Liver (tissue), 9 donors: ENCODE measurements around the gene SLIRP. TPM values are rescaled to one million over a fixed set of nuclear protein-coding genes. Genes with fewer than 3 reads are reported as not detected.

Experiments used
- DNase-seq: peaks from one replicate; pipeline ENCODE4 v3.0.0-alpha.2; 2017; ENCODE audit warnings: low spot score
- H3K27ac ChIP-seq, 2 donors: one replicate each; pipeline ENCODE4 v1.7.0; 2013; ENCODE audit warnings: inconsistent platforms in 2 of 2, low read length in 2 of 2, control low read depth in 1 of 2, low read depth in 1 of 2, mild to moderate bottlenecking in 1 of 2
- H3K27me3 ChIP-seq, 4 donors: one replicate each; pipeline versions ENCODE4 v1.6.1 to v1.7.0; 2013; ENCODE audit warnings: low read length in 3 of 4, inconsistent platforms in 1 of 4, mild to moderate bottlenecking in 1 of 4, moderate library complexity in 1 of 4; ENCODE audit not compliant: control insufficient read depth in 4 of 4, insufficient read depth in 4 of 4
- H3K36me3 ChIP-seq, 4 donors: one replicate each; pipeline versions ENCODE4 v1.6.1 to v1.7.0; 2013; ENCODE audit warnings: low read length in 3 of 4, mild to moderate bottlenecking in 3 of 4, low read depth in 1 of 4, moderate library complexity in 1 of 4; ENCODE audit not compliant: control insufficient read depth in 4 of 4, insufficient read depth in 3 of 4
- H3K4me1 ChIP-seq, 4 donors: one replicate each; pipeline versions ENCODE4 v1.6.1 to v1.7.0; 2013; ENCODE audit warnings: low read length in 3 of 4, mild to moderate bottlenecking in 3 of 4, moderate library complexity in 1 of 4; ENCODE audit not compliant: control insufficient read depth in 4 of 4, insufficient read depth in 4 of 4
- H3K4me3 ChIP-seq, 3 donors: one replicate each; pipeline versions ENCODE4 v1.6.1 to v1.7.0; 2013; ENCODE audit warnings: low read length in 3 of 3, control low read depth in 1 of 3, low read depth in 1 of 3, mild to moderate bottlenecking in 1 of 3
- H3K9ac ChIP-seq, 2 donors: one replicate each; pipeline ENCODE4 v1.7.0; 2013; ENCODE audit warnings: low read length in 2 of 2, mild to moderate bottlenecking in 2 of 2, moderate library complexity in 2 of 2, control low read depth in 1 of 2, low read depth in 1 of 2
- H3K9me3 ChIP-seq, 4 donors: one replicate each; pipeline versions ENCODE4 v1.6.1 to v1.7.0; 2013; ENCODE audit warnings: low read length in 3 of 4; ENCODE audit not compliant: control insufficient read depth in 4 of 4
- ATF3 ChIP-seq: IDR thresholded peaks from 2 replicates; pipeline ENCODE4 v1.6.1; 2016; ENCODE audit warnings: antibody characterized with exemption
- CTCF ChIP-seq: fragments of 150-350 bp; IDR thresholded peaks from 2 replicates; pipeline ENCODE4 v1.5.1; 2017; ENCODE audit warnings: improper control_type of control experiment, low read depth, low read length; ENCODE audit not compliant: missing input control
- EGR1 ChIP-seq, 2 donors: IDR thresholded peaks; 2 replicates each; pipeline ENCODE4 v1.6.1; 2016 to 2018; ENCODE audit warnings: antibody characterized with exemption in 2 of 2, low read depth in 2 of 2
- FOXA1 ChIP-seq: IDR thresholded peaks from 2 replicates; pipeline ENCODE4 v1.6.1; 2016; ENCODE audit warnings: antibody characterized with exemption
- FOXA2 ChIP-seq: IDR thresholded peaks from 2 replicates; pipeline ENCODE4 v1.6.1; 2016; ENCODE audit warnings: antibody characterized with exemption
- HNF4A ChIP-seq, 2 donors: conservative IDR thresholded peaks; 2 replicates each; pipeline ENCODE4 v1.6.1; 2016; ENCODE audit warnings: antibody characterized with exemption in 2 of 2, mild to moderate bottlenecking in 2 of 2
- HNF4G ChIP-seq: IDR thresholded peaks from 2 replicates; pipeline ENCODE4 v1.6.1; 2016; ENCODE audit warnings: antibody characterized with exemption
- JUND ChIP-seq, 2 donors: IDR thresholded peaks; 2 replicates each; pipeline ENCODE4 v1.6.1; 2016; ENCODE audit warnings: antibody characterized with exemption in 2 of 2
- NR2F2 ChIP-seq: IDR thresholded peaks from 2 replicates; pipeline ENCODE4 v1.6.1; 2016; ENCODE audit warnings: antibody characterized with exemption
- RAD21 ChIP-seq, 2 donors: IDR thresholded peaks; 2 replicates each; pipeline ENCODE4 v1.6.1; 2016; ENCODE audit warnings: antibody characterized with exemption in 2 of 2, mild to moderate bottlenecking in 2 of 2
- RXRA ChIP-seq, 2 donors: IDR thresholded peaks; 2 replicates each; pipeline ENCODE4 v1.6.1; 2017 to 2018; ENCODE audit warnings: antibody characterized with exemption in 2 of 2, mild to moderate bottlenecking in 1 of 2
- TAF1 ChIP-seq: conservative IDR thresholded peaks from 2 replicates; pipeline ENCODE4 v1.6.1; 2016; ENCODE audit warnings: antibody characterized with exemption, mild to moderate bottlenecking
- ZBTB33 ChIP-seq: IDR thresholded peaks from 2 replicates; pipeline ENCODE4 v1.6.1; 2016; ENCODE audit warnings: antibody characterized with exemption
- WGBS: extraction: QIAGEN DNeasy Blood & Tissue Kit; methylation state at CpG from one replicate; pipeline ENCODE4 v1.1.7; 2013; 5-methylcytosine and 5-hydroxymethylcytosine counted together
- polyA plus RNA-seq, 2 donors: library from polyadenylated mRNA; stranded (reverse) in 1 of 2; unstranded in 1 of 2; fragments of 200-250 nt in 1 of 2; fragments of >200 nt in 1 of 2; fragmentation: Nextera tagmentation in 1 of 2; extraction: Ambion mirVana in 1 of 2; gene quantifications; one replicate each; pipeline versions ENCODE4 v1.2.1 to v1.2.3, GENCODE V29; 2013 to 2015
- total RNA-seq, 2 donors: library from RNA; depleted of rRNA; stranded (reverse); fragments of >200 nt; gene quantifications; one replicate each; pipeline ENCODE4 v1.2.3, GENCODE V29; 2014
- donor health status: healthy.
- donor health status: healthy.
- donor health status: healthy.
- donor health status: healthy.
- donor health status: healthy.

SLIRP gene
- total and polyA plus RNA-seq, 4 donors = 91.1 to 294 (median 121) TPM

GRCh38 chr14:77663293-77663692 lies 44.6 kb upstream of the SLIRP start:
- no peaks in the 10 kb centered on the region for H3K36me3 ChIP-seq
- no peak overlapping the region for H3K27ac ChIP-seq
- no peak overlapping the region for H3K4me3 ChIP-seq
- WGBS = 86% methylated on average over 6 of the region's 6 CpGs
- no peaks in the 10 kb centered on the region for H3K4me1 ChIP-seq
- DNase-seq = no peak
- TF ChIP-seq ZBTB33 (no peak), TAF1 (no peak), JUND (IDR thresholded peaks at IDR 0.05) (no peak), RXRA (IDR thresholded peaks at IDR 0.05) (no peak), NR2F2 (no peak), ATF3 (no peak), FOXA1 (no peak)
- no peak overlapping the region for H3K9ac ChIP-seq
- H3K9me3 ChIP-seq = no peaks in the 10 kb centered on the region
- H3K27me3 ChIP-seq = no peaks in the 10 kb centered on the region

- H3K4me3 ChIP-seq = no peak overlapping the region
- H3K27ac ChIP-seq = no peak overlapping the region
- no peaks in the 10 kb centered on the region for H3K36me3 ChIP-seq
- H3K9me3 ChIP-seq = no peaks in the 10 kb centered on the region
- H3K27me3 ChIP-seq = no peaks in the 10 kb centered on the region
- no peak for DNase-seq
- TF ChIP-seq CTCF (no peak), RAD21 (IDR thresholded peaks at IDR 0.05) (no peak), RXRA (IDR thresholded peaks at IDR 0.05) (no peak)
- no peaks in the 10 kb centered on the region for H3K4me1 ChIP-seq
- no peak overlapping the region for H3K9ac ChIP-seq
These were observed 40.6 kb upstream of the SLIRP start for GRCh38 chr14:77667331-77667730.

- H3K27me3 ChIP-seq = no peaks in the 10 kb centered on the region
- DNase-seq = no peak
- H3K4me1 ChIP-seq = no peaks in the 10 kb centered on the region
- no peak overlapping the region for H3K27ac ChIP-seq
- TF ChIP-seq EGR1 (IDR thresholded peaks at IDR 0.05; ENCODE audit: low read depth in 2 of 2) = no peak
- no peak for TF ChIP-seq FOXA2
- no peak for TF ChIP-seq HNF4G
- no peak for TF ChIP-seq TAF1
- TF ChIP-seq ATF3 = no peak
- TF ChIP-seq RXRA (IDR thresholded peaks at IDR 0.05) = no peak
- no peak for TF ChIP-seq RAD21 (IDR thresholded peaks at IDR 0.05)
- no peak for TF ChIP-seq HNF4A (conservative IDR thresholded peaks at IDR 0.05)
- no peak for TF ChIP-seq ZBTB33
- no peak for TF ChIP-seq CTCF
- H3K36me3 ChIP-seq = peaks cover 7 to 34% (median 24%) of the 10 kb centered on the region in 4 donors
- no peak overlapping the region for H3K4me3 ChIP-seq
- no peaks in the 10 kb centered on the region for H3K9me3 ChIP-seq
- no peak overlapping the region for H3K9ac ChIP-seq
These were observed 34.7 kb upstream of the SLIRP start for GRCh38 chr14:77673193-77673592.
